Measurements from ENCODE around the gene IMMP2L. TPM values are rescaled to one million over a fixed set of nuclear protein-coding genes. Genes with fewer than 3 reads are reported as not detected.

IMMP2L gene
- total and polyA plus RNA-seq, 3 experiments from 2014 or later, result 13.7 to 23.5 (median 18.0) TPM

DNA sequence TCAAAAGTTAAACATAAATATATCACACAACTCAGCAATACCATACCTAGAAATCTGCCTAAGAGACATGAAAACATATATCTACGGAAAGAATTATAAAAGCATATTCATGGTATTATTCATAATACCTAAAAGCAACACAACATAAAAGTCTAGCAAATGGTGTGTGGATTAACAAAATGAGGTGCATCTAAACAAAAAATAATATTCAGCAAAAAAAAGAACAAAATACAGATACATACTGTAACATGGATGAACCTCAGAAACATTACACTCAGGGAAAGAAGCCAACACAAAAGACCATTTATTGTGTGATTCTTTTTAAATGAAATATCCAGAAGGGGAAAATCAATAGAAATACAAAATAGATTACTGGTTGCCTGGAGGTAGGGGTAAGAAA lies 155.0 kb downstream of the IMMP2L start:
- no peak overlapping the region for H3K27ac ChIP-seq (ENCODE audit: low read depth, low read length)
- H3K9me3 Mint-ChIP-seq, result peaks cover 0 to 9% (median 3%) of the 10 kb centered on the region in 5 donors
- H3K27me3 ChIP-seq (ENCODE audit: insufficient read depth, low read length, poor library complexity, severe bottlenecking), result no peaks in the 10 kb centered on the region
- H3K9me3 ChIP-seq (ENCODE audit: low read length), result no peaks in the 10 kb centered on the region
- H3K4me1 Mint-ChIP-seq, result peaks cover 2 to 8% (median 3%) of the 10 kb centered on the region in 3 donors
- ChIA-PET POLR2A (no interaction called here), CTCF (no interaction called here)
- no peaks in the 10 kb centered on the region for H3K36me3 ChIP-seq (ENCODE audit: insufficient read depth, low read length)
- no peak overlapping the region for H3K27ac Mint-ChIP-seq
- H3K36me3 Mint-ChIP-seq, result peaks cover 0 to 48% (median 4%) of the 10 kb centered on the region in 3 donors
- no peaks in the 10 kb centered on the region for H3K27me3 Mint-ChIP-seq
- H3K4me3 ChIP-seq (ENCODE audit: low read length), result no peak overlapping the region
- no peak for DNase-seq
- H3K4me3 Mint-ChIP-seq, result no peak overlapping the region
- H3K4me1 ChIP-seq (ENCODE audit: insufficient read depth, low read length), result no peaks in the 10 kb centered on the region

DNA sequence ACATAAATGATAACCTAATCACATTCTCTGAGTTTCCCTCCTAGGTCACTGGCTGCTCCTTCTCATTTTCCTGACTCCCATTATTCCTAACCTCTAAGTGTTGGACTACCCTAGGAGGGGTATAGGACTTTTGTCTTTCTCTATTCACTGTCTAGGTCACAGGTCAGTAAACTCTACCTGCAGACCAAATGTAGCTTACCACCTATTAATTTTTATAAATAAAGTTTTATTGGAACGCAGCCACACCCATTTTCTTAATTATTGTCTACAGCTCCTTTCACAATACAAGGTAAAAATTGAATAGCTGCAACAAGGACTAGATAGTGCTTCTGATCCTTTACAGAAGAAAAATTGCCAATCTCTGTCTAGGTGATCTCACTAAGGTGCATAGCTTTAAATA lies 156.7 kb downstream of the IMMP2L start:
- Histone ChIP-seq H3K27ac (ENCODE audit: low read depth, low read length) (no peak overlapping the region), H3K36me3 (ENCODE audit: insufficient read depth, low read length) (no peaks in the 10 kb centered on the region), H3K4me1 (ENCODE audit: insufficient read depth, low read length) (no peaks in the 10 kb centered on the region), H3K9me3 (ENCODE audit: low read length) (no peaks in the 10 kb centered on the region), H3K4me3 (ENCODE audit: low read length) (no peak overlapping the region), H3K27me3 (ENCODE audit: insufficient read depth, low read length, poor library complexity, severe bottlenecking) (no peaks in the 10 kb centered on the region)
- Mint-ChIP-seq H3K27me3 (no peaks in the 10 kb centered on the region), H3K36me3 (peaks cover 0 to 38% (median 3%) of the 10 kb centered on the region in 3 donors), H3K4me1 (peaks cover 2 to 4% (median 3%) of the 10 kb centered on the region in 3 donors), H3K4me3 (no peak overlapping the region), H3K9me3 (peaks cover 0 to 9% (median 2%) of the 10 kb centered on the region in 5 donors), H3K27ac (no peak overlapping the region)
- no peak for DNase-seq
- CTCF ChIA-PET, result no interaction called here
- POLR2A ChIA-PET, result no interaction called here

DNA sequence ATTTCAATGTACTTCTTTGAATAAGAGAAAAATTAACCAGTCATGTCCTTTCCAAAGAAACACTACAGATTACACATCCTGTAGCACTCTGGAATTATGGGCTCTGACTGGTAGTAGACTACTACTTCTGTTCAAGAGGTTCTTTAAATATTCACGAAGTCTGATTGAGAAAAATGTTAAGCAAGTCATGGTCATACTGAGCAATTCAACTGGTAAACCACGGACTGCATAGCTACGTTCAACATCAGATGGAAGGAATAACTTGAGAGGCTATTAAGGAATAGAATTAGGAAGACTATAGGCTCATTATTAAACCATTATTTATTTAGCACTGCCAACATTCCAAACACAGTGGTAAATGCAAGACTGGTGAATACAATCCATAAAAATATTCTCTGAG lies 160.8 kb downstream of the IMMP2L start:
- H3K4me1 ChIP-seq (ENCODE audit: insufficient read depth, low read length), result no peaks in the 10 kb centered on the region
- peaks cover 0 to 44% (median 5%) of the 10 kb centered on the region in 3 donors for H3K36me3 Mint-ChIP-seq
- H3K4me1 Mint-ChIP-seq, result no peaks in the 10 kb centered on the region
- H3K4me3 ChIP-seq (ENCODE audit: low read length), result no peak overlapping the region
- H3K9me3 ChIP-seq (ENCODE audit: low read length), result no peaks in the 10 kb centered on the region
- H3K27ac Mint-ChIP-seq, result no peak overlapping the region
- H3K36me3 ChIP-seq (ENCODE audit: insufficient read depth, low read length), result no peaks in the 10 kb centered on the region
- ChIA-PET CTCF (no interaction called here), POLR2A (no interaction called here)
- H3K27me3 Mint-ChIP-seq, result no peaks in the 10 kb centered on the region
- no peaks in the 10 kb centered on the region for H3K27me3 ChIP-seq (ENCODE audit: insufficient read depth, low read length, poor library complexity, severe bottlenecking)
- DNase-seq, result no peak
- no peak overlapping the region for H3K4me3 Mint-ChIP-seq
- no peak overlapping the region for H3K27ac ChIP-seq (ENCODE audit: low read depth, low read length)
- peaks cover 0 to 13% (median 5%) of the 10 kb centered on the region in 5 donors for H3K9me3 Mint-ChIP-seq

DNA sequence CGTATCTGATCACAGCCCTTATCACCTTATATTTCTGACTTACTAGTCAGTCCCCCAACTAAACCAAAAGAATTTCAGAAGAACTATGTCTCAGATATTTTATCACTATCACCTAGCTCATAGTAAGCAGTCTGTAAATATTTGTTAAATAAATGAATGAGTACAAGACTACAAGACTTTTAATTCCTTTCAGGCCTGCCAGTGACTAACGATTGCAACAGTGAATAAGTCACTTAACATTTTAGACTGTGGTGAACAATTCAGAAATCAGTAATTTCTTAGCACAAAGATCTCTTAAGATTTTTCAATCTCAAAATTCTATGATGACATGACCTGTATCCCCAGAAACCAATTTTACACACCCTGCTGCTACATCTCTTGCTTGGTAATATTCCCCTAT lies 162.2 kb downstream of the IMMP2L start:
- Mint-ChIP-seq H3K4me3 (no peak overlapping the region), H3K36me3 (peaks cover 0 to 51% (median 5%) of the 10 kb centered on the region in 3 donors), H3K9me3 (peaks cover 0 to 15% (median 5%) of the 10 kb centered on the region in 5 donors), H3K27me3 (no peaks in the 10 kb centered on the region), H3K4me1 (no peaks in the 10 kb centered on the region), H3K27ac (no peak overlapping the region)
- Histone ChIP-seq H3K36me3 (ENCODE audit: insufficient read depth, low read length) (no peaks in the 10 kb centered on the region), H3K27me3 (ENCODE audit: insufficient read depth, low read length, poor library complexity, severe bottlenecking) (no peaks in the 10 kb centered on the region), H3K27ac (ENCODE audit: low read depth, low read length) (no peak overlapping the region), H3K4me1 (ENCODE audit: insufficient read depth, low read length) (no peaks in the 10 kb centered on the region), H3K4me3 (ENCODE audit: low read length) (no peak overlapping the region), H3K9me3 (ENCODE audit: low read length) (no peaks in the 10 kb centered on the region)
- DNase-seq, result no peak
- ChIA-PET CTCF (no interaction called here), POLR2A (no interaction called here)

DNA sequence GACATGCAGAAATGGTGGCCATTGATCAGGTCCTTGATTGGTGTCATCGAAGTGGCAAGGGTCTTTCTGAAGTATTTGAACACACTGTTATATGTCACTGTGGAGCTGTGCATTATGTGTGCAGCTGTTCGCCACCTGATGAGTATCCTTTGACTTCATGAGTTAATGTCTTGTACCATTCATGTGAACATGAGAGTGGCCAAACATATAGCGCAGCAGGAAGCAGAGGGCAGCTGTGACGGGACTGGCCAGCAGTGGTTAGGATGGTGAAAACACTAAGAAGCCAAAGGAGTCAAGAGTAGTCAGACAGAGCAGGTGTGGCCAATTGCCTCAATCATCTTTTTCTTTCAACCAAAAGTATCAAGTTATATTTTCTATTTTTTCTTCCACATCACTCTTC lies 167.4 kb downstream of the IMMP2L start:
- POLR2A ChIA-PET, result no interaction called here
- CTCF ChIA-PET, result no interaction called here
- no peaks in the 10 kb centered on the region for H3K9me3 ChIP-seq (ENCODE audit: low read length)
- Mint-ChIP-seq H3K27ac (no peak overlapping the region), H3K36me3 (peaks cover under 1 to 68% (median 2%) of the 10 kb centered on the region in 3 donors), H3K9me3 (peaks cover 0 to 14% (median 3%) of the 10 kb centered on the region in 5 donors), H3K27me3 (peaks cover 0 to 2% of the 10 kb centered on the region in 2 donors), H3K4me1 (no peaks in the 10 kb centered on the region), H3K4me3 (no peak overlapping the region)
- no peaks in the 10 kb centered on the region for H3K27me3 ChIP-seq (ENCODE audit: insufficient read depth, low read length, poor library complexity, severe bottlenecking)
- H3K27ac ChIP-seq (ENCODE audit: low read depth, low read length), result no peak overlapping the region
- no peak for DNase-seq
- H3K4me3 ChIP-seq (ENCODE audit: low read length), result no peak overlapping the region
- no peaks in the 10 kb centered on the region for H3K36me3 ChIP-seq (ENCODE audit: insufficient read depth, low read length)
- no peaks in the 10 kb centered on the region for H3K4me1 ChIP-seq (ENCODE audit: insufficient read depth, low read length)

DNA sequence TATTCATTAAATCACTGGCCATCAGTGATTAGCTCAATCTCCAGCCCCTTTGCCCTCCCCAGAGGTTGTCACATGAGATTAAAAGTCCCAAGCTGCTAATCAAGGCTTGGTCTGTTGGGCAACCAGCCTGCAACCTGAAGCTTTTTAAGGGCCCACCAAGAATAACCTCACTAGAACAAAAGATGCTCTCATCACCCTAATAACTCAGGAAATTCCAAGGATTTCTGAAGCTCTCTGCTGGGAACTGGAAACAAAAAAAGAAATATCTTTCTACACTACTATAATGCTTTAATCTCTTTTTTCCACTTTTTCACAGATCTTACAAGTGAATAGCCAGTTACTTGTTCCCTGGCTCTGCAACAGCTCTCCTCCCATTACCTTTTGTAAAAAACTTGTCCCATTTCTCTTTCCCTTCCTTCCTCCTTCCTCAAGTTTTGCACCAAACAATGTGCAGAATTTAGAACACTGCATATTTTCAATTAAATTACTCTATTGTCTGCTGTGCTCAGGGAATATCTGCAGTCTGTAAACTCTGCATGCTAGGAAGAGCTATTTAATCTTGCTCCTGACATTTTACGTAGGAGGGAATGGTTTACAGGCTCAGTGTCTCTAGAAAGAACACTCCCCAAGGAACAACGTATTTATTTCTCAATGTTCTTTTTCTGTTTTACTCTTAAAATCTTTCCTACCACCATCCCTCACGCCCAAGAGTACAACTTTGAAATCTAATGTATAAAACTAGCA lies 169.1 kb downstream of the IMMP2L start:
- H3K4me1 ChIP-seq (ENCODE audit: insufficient read depth, low read length), result no peaks in the 10 kb centered on the region
- H3K4me3 Mint-ChIP-seq, result no peak overlapping the region
- ChIA-PET POLR2A (no interaction called here), CTCF (no interaction called here)
- DNase-seq, result no peak
- H3K36me3 Mint-ChIP-seq, result peaks cover 3 to 74% (median 4%) of the 10 kb centered on the region in 3 donors
- no peaks in the 10 kb centered on the region for H3K9me3 ChIP-seq (ENCODE audit: low read length)
- H3K4me3 ChIP-seq (ENCODE audit: low read length), result no peak overlapping the region
- H3K36me3 ChIP-seq (ENCODE audit: insufficient read depth, low read length), result no peaks in the 10 kb centered on the region
- no peak overlapping the region for H3K27ac ChIP-seq (ENCODE audit: low read depth, low read length)
- H3K27ac Mint-ChIP-seq, result no peak overlapping the region
- H3K27me3 ChIP-seq (ENCODE audit: insufficient read depth, low read length, poor library complexity, severe bottlenecking), result no peaks in the 10 kb centered on the region
- H3K27me3 Mint-ChIP-seq, result peaks cover 0 to 2% of the 10 kb centered on the region in 2 donors
- H3K9me3 Mint-ChIP-seq, result peaks cover 0 to 22% (median 3%) of the 10 kb centered on the region in 5 donors
- H3K4me1 Mint-ChIP-seq, result no peaks in the 10 kb centered on the region

DNA sequence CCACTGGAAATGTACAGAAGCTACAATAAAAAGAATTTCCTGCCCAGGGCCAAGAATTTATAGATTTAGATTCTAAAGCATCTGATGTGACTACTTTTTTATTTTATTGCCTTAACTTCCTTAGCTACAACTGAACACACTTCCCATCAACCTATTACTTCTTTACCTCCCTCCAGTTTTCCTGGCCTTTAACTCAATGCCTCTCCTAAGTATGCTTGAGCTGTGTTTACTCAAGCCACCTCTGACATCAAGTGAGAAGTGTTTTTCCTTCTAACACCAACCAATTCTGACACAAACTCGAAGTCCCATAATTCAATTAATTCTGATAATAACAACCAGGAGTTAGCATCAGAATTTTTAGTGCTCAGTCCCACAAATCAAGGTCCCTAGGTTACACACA lies 170.0 kb downstream of the IMMP2L start:
- peaks cover 0 to 25% (median 3%) of the 10 kb centered on the region in 5 donors for H3K9me3 Mint-ChIP-seq

DNA sequence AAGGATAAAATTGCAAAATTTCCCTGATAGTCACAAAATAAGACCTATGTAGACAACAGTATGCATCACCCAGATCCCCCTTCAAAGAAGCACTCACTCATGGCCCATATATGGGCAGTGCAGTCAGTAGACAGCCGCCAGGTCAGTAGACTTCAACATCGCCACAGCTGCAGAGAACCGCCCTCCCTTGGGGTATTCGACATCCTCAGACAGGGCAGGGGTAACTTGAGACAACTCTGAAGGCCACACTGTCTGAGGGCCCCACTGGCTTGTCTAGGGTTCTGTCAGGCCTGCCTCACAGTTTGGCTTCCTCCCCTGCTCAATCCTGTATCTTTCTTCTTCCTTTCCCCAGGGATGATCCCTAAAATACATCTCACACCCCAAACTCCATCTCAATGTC lies 172.3 kb downstream of the IMMP2L start:
- H3K4me3 Mint-ChIP-seq, result no peak overlapping the region
- ChIA-PET POLR2A (no interaction called here), CTCF (no interaction called here)
- H3K36me3 ChIP-seq (ENCODE audit: insufficient read depth, low read length), result no peaks in the 10 kb centered on the region
- peak overlapping the region in 1 of 8 donors; percentile 7 for H3K27ac Mint-ChIP-seq
- peaks cover 3 to 59% (median 4%) of the 10 kb centered on the region in 3 donors for H3K36me3 Mint-ChIP-seq
- peaks cover 0 to 18% (median 0%) of the 10 kb centered on the region in 5 donors for H3K9me3 Mint-ChIP-seq
- no peaks in the 10 kb centered on the region for H3K27me3 ChIP-seq (ENCODE audit: insufficient read depth, low read length, poor library complexity, severe bottlenecking)
- no peak for DNase-seq
- no peak overlapping the region for H3K27ac ChIP-seq (ENCODE audit: low read depth, low read length)
- H3K4me1 ChIP-seq (ENCODE audit: insufficient read depth, low read length), result no peaks in the 10 kb centered on the region
- no peaks in the 10 kb centered on the region for H3K4me1 Mint-ChIP-seq
- no peaks in the 10 kb centered on the region for H3K9me3 ChIP-seq (ENCODE audit: low read length)
- no peak overlapping the region for H3K4me3 ChIP-seq (ENCODE audit: low read length)
- H3K27me3 Mint-ChIP-seq, result peaks cover 0 to 2% of the 10 kb centered on the region in 2 donors

More for the DNA sequence above, 170.0 kb downstream of the IMMP2L start:
- no peaks in the 10 kb centered on the region for H3K27me3 ChIP-seq (ENCODE audit: insufficient read depth, low read length, poor library complexity, severe bottlenecking)
- H3K27ac ChIP-seq (ENCODE audit: low read depth, low read length), result no peak overlapping the region
- Mint-ChIP-seq H3K27ac (peak overlapping the region in 1 of 8 donors; percentile 34), H3K36me3 (peaks cover 3 to 71% (median 4%) of the 10 kb centered on the region in 3 donors), H3K27me3 (peaks cover 0 to 2% of the 10 kb centered on the region in 2 donors), H3K4me3 (no peak overlapping the region), H3K4me1 (no peaks in the 10 kb centered on the region)
- no peaks in the 10 kb centered on the region for H3K9me3 ChIP-seq (ENCODE audit: low read length)
- no peaks in the 10 kb centered on the region for H3K4me1 ChIP-seq (ENCODE audit: insufficient read depth, low read length)
- no peak overlapping the region for H3K4me3 ChIP-seq (ENCODE audit: low read length)
- no peak for DNase-seq
- CTCF ChIA-PET, result no interaction called here
- POLR2A ChIA-PET, result no interaction called here
- no peaks in the 10 kb centered on the region for H3K36me3 ChIP-seq (ENCODE audit: insufficient read depth, low read length)
